HL-60/S4 (cell line): Measurements from ENCODE around the gene HLF.
"Not testable (repeated sequence)": the region's sequence is repeated elsewhere in the genome, so short reads cannot be mapped to it uniquely, and the experiment has no call there.

Experiments
- in situ Hi-C: fragments of 300-500 bp; cut with MboI; formaldehyde crosslinking; loops from 2 replicates; pipeline ENCODE4 v1.14.3; 2022; ENCODE audit warnings: low sequenced_read_pairs

HLF gene

GRCh38 chr17:55323518-55324295 lies 58.9 kb downstream of the HLF start:
- in situ Hi-C loops, result no loop called here

- in situ Hi-C loops, result no loop called here
These were observed 59.7 kb downstream of the HLF start for GRCh38 chr17:55324296-55324978.

GRCh38 chr17:55325406-55325805 lies 60.6 kb downstream of the HLF start:
- in situ Hi-C loops, result no loop called here

- in situ Hi-C loops, result no loop called here
These were observed 61.3 kb downstream of the HLF start for GRCh38 chr17:55326030-55326429.

GRCh38 chr17:55327225-55328088 lies 62.7 kb downstream of the HLF start:
- in situ Hi-C loops, result no loop called here

GRCh38 chr17:55328514-55328913 lies 63.8 kb downstream of the HLF start:
- in situ Hi-C loops, result not testable (repeated sequence)

GRCh38 chr17:55330344-55330933 lies 65.7 kb downstream of the HLF start:
- in situ Hi-C loops, result no loop called here

GRCh38 chr17:55332296-55333041 lies 67.7 kb downstream of the HLF start:
- in situ Hi-C loops, result no loop called here

- in situ Hi-C loops, result no loop called here
These were observed 69.5 kb downstream of the HLF start for GRCh38 chr17:55334285-55334684.

- in situ Hi-C loops, result no loop called here
These were observed 70.3 kb downstream of the HLF start for GRCh38 chr17:55334881-55335540.

GRCh38 chr17:55335625-55336024 lies 70.9 kb downstream of the HLF start:
- in situ Hi-C loops, result no loop called here

GRCh38 chr17:55336426-55336825 lies 71.7 kb downstream of the HLF start:
- in situ Hi-C loops, result no loop called here

- in situ Hi-C loops, result no loop called here
These were observed 75.4 kb downstream of the HLF start for GRCh38 chr17:55340176-55340575.

GRCh38 chr17:55340686-55341085 lies 75.9 kb downstream of the HLF start:
- in situ Hi-C loops, result no loop called here

- in situ Hi-C loops, result no loop called here
These were observed 76.7 kb downstream of the HLF start for GRCh38 chr17:55341432-55341831.

- in situ Hi-C loops, result no loop called here
These were observed 78.2 kb downstream of the HLF start for GRCh38 chr17:55342800-55343585.

- in situ Hi-C loops, result no loop called here
These were observed 79.2 kb downstream of the HLF start for GRCh38 chr17:55343900-55344513.

- in situ Hi-C loops, result no loop called here
These were observed 79.8 kb downstream of the HLF start for GRCh38 chr17:55344514-55344997.

- in situ Hi-C loops, result no loop called here
These were observed 80.4 kb downstream of the HLF start for GRCh38 chr17:55345132-55345531.
